SK-N-SH treated with all-trans-retinoic acid at 6 μM for 48 hours (cell line): ENCODE results near the gene ROBO1.

Source experiments
- BACH2 ChIP-seq: fragments of 250-450 bp; sonication (Bioruptor Pico); IDR thresholded peaks from 2 replicates; pipeline ENCODE4 v1.9.0; 2021; ENCODE audit warnings: mild to moderate bottlenecking, borderline replicate concordance
- CREB5 ChIP-seq: fragments of 250-450 bp; sonication (Bioruptor Pico); IDR thresholded peaks from 2 replicates; pipeline ENCODE4 v1.5.1; 2020; ENCODE audit warnings: low read depth, mild to moderate bottlenecking, moderate library complexity
- GLIS3 ChIP-seq: fragments of 250-450 bp; sonication (Bioruptor Pico); IDR thresholded peaks from 2 replicates; pipeline ENCODE4 v1.5.0; 2020; ENCODE audit warnings: mild to moderate bottlenecking, moderate library complexity
- ISL1 ChIP-seq: fragments of 250-450 bp; sonication (Bioruptor Pico); IDR thresholded peaks from 2 replicates; pipeline ENCODE4 v2.1.2; 2022; ENCODE audit warnings: mild to moderate bottlenecking, moderate library complexity
- OSR1 ChIP-seq: fragments of 250-450 bp; sonication (Bioruptor Pico); IDR thresholded peaks from 2 replicates; pipeline ENCODE4 v1.8.0; 2022; ENCODE audit warnings: moderate library complexity, mild to moderate bottlenecking, inconsistent platforms
- PATZ1 ChIP-seq: fragments of 250-450 bp; sonication (Bioruptor Pico); IDR thresholded peaks from 2 replicates; pipeline ENCODE4 v1.8.0; 2020; ENCODE audit warnings: mild to moderate bottlenecking, moderate library complexity, borderline replicate concordance
- RARB ChIP-seq: fragments of 250-450 bp; sonication (Bioruptor Pico); IDR thresholded peaks from 2 replicates; pipeline ENCODE4 v1.8.0; 2021; ENCODE audit warnings: mild to moderate bottlenecking, moderate library complexity
- TOX ChIP-seq: fragments of 250-450 bp; sonication (Bioruptor Pico); IDR thresholded peaks from 2 replicates; pipeline ENCODE4 v1.8.0; 2021; ENCODE audit warnings: mild to moderate bottlenecking, moderate library complexity, borderline replicate concordance
- ZC3H10 ChIP-seq: fragments of 250-450 bp; sonication (Bioruptor Pico); IDR thresholded peaks from 2 replicates; pipeline ENCODE4 v1.5.1; 2021; ENCODE audit warnings: mild to moderate bottlenecking, moderate library complexity
- ZFP3 ChIP-seq: fragments of 250-450 bp; sonication (Bioruptor Pico); IDR thresholded peaks from 2 replicates; pipeline ENCODE4 v1.5.0; 2020; ENCODE audit warnings: mild to moderate bottlenecking, moderate library complexity
- ZFP30 ChIP-seq: fragments of 450-650 bp; formaldehyde crosslinking; IDR thresholded peaks from 2 replicates; pipeline ENCODE4 v1.5.0; 2022; ENCODE audit warnings: mild to moderate bottlenecking, moderate library complexity
- ZNF70 ChIP-seq: fragments of 450-650 bp; formaldehyde crosslinking; IDR thresholded peaks from 2 replicates; pipeline ENCODE4 v1.5.0; 2020; ENCODE audit warnings: mild to moderate bottlenecking, moderate library complexity
- TF ChIP-seq, protein P1 (sequence below): fragments of 250-450 bp; sonication (Bioruptor Pico); IDR thresholded peaks from 2 replicates; pipeline ENCODE4 v1.5.1; 2021; ENCODE audit warnings: mild to moderate bottlenecking, moderate library complexity
- TF ChIP-seq, protein P2 (sequence below): fragments of 250-450 bp; sonication (Bioruptor Pico); IDR thresholded peaks from 2 replicates; pipeline ENCODE4 v1.8.0; 2021; ENCODE audit warnings: low read depth, mild to moderate bottlenecking, moderate library complexity, borderline replicate concordance

- TF ChIP-seq GLIS3 (CRISPR knock-in tag), result no peak
- TF ChIP-seq ISL1 (CRISPR knock-in tag), result no peak
- TF ChIP-seq ZNF70 (CRISPR knock-in tag), result no peak
- TF ChIP-seq TOX (CRISPR knock-in tag), result no peak
- no peak for TF ChIP-seq CREB5
- no peak for TF ChIP-seq ZC3H10 (CRISPR knock-in tag)
- TF ChIP-seq PATZ1 (CRISPR knock-in tag), result no peak
- TF ChIP-seq OSR1 (CRISPR knock-in tag), result no peak
- TF ChIP-seq, protein P1, sequence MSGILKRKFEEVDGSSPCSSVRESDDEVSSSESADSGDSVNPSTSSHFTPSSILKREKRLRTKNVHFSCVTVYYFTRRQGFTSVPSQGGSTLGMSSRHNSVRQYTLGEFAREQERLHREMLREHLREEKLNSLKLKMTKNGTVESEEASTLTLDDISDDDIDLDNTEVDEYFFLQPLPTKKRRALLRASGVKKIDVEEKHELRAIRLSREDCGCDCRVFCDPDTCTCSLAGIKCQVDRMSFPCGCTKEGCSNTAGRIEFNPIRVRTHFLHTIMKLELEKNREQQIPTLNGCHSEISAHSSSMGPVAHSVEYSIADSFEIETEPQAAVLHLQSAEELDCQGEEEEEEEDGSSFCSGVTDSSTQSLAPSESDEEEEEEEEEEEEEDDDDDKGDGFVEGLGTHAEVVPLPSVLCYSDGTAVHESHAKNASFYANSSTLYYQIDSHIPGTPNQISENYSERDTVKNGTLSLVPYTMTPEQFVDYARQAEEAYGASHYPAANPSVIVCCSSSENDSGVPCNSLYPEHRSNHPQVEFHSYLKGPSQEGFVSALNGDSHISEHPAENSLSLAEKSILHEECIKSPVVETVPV (CRISPR knock-in tag), result no peak
- no peak for TF ChIP-seq ZFP30 (CRISPR knock-in tag)
- no peak for TF ChIP-seq ZFP3
- TF ChIP-seq RARB (CRISPR knock-in tag), result no peak
- no peak for TF ChIP-seq BACH2 (CRISPR knock-in tag)
- TF ChIP-seq, protein P2, sequence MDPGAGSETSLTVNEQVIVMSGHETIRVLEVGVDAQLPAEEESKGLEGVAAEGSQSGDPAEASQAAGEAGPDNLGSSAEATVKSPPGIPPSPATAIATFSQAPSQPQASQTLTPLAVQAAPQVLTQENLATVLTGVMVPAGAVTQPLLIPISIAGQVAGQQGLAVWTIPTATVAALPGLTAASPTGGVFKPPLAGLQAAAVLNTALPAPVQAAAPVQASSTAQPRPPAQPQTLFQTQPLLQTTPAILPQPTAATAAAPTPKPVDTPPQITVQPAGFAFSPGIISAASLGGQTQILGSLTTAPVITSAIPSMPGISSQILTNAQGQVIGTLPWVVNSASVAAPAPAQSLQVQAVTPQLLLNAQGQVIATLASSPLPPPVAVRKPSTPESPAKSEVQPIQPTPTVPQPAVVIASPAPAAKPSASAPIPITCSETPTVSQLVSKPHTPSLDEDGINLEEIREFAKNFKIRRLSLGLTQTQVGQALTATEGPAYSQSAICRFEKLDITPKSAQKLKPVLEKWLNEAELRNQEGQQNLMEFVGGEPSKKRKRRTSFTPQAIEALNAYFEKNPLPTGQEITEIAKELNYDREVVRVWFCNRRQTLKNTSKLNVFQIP (CRISPR knock-in tag), result no peak
Observed at GRCh38 chr3:78848392-78849288, 919.2 kb downstream of the ROBO1 start.
